ENCODE results near the gene HBD. TPM values are rescaled to one million over a fixed set of nuclear protein-coding genes. Genes with fewer than 3 reads are reported as not detected.
"Not testable (repeated sequence)": the region's sequence is repeated elsewhere in the genome, so short reads cannot be mapped to it uniquely, and the experiment has no call there.

The HBD gene
- polyA plus RNA-seq (ENCODE audit: insufficient read length in 3 of 3), result 1 to 10 TPM; 1.9 to 2.2 (median 2.1) TPM

GRCh38 chr11:5234381-5234834, at the start of gene HBD:
Gene HBD, minus strand, starts transcription at chr11:5234483. Its CDS starts 50 bp downstream, at chr11:5234433.
- no peak for DNase-seq (ENCODE audit: low read depth in 3 of 3, low spot score in 2 of 3)

DNA sequence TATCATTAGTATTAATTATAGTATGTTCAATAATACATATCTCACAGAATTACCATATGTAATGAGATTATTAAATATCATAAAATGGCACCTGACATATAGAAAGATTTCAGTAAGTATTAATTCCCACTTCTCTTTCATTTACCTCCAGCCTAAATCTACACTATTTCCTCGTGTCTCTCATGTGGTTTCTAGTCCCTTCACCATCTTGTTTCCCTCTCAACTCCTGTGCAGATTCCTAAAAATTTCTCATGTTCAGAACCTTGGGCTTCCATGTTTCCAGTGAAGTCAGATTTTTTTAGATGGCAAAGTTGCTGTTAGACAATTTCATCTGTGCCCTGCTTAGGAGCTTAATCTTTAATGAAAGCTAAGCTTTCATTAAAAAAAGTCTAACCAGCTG, 49.6 kb upstream of the HBD start:
- no peak for DNase-seq (ENCODE audit: low read depth in 3 of 3, low spot score in 2 of 3)

- DNase-seq (ENCODE audit: low read depth in 3 of 3, low spot score in 2 of 3), result no peak
Measured at GRCh38 chr11:5283086-5283485, 48.8 kb upstream of the HBD start.

DNA sequence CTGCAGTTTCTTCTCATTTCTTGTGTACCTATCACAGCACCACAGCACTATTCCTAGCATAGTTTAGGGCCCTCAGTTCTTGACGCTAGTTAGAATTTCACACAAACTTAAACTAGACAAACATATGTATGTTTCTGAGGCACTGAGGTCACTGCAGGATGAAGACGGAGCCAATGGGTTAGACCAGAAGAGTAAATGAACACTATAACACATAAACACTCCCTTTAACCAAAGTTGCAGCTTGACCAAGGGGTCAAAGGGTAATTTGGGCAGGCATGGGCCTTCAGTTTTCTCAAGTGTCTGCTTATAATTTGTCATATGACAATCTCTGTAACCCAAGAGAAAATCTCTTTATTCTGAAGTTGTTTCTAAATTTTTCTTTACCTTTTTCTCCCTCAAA, 48.3 kb upstream of the HBD start:
- DNase-seq (ENCODE audit: low read depth in 3 of 3, low spot score in 2 of 3), result no peak

GRCh38 chr11:5281596-5281995, 47.3 kb upstream of the HBD start:
- DNase-seq (ENCODE audit: low read depth in 3 of 3, low spot score in 2 of 3), result no peak

GRCh38 chr11:5280582-5281102, 46.4 kb upstream of the HBD start:
- DNase-seq (ENCODE audit: low read depth in 3 of 3, low spot score in 2 of 3), result no peak

- no peak for DNase-seq (ENCODE audit: low read depth in 3 of 3, low spot score in 2 of 3)
Measured at GRCh38 chr11:5279471-5280090, 45.3 kb upstream of the HBD start.

GRCh38 chr11:5277807-5278382, 43.6 kb upstream of the HBD start:
- DNase-seq (ENCODE audit: low read depth in 3 of 3, low spot score in 2 of 3), result no peak

DNA sequence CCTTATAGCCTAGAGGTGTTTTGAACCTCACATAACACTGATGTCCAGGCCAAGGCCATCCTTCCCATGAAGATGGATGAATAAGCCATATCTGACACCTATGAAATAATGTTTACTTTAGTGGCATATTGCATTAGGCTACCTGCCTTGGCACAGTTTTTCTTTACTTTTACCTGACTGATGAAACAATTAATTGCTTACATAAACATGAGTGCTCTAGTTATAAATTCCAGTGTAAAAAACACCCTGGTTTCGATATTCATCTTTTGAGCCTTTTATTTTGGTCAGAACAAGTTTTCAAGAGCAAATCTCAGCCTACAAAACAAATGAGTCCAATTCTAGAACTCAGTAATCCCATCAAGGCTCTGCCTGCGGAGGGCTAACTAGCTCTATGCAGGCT, 42.4 kb upstream of the HBD start:
- no peak for DNase-seq (ENCODE audit: low read depth in 3 of 3, low spot score in 2 of 3)

DNA sequence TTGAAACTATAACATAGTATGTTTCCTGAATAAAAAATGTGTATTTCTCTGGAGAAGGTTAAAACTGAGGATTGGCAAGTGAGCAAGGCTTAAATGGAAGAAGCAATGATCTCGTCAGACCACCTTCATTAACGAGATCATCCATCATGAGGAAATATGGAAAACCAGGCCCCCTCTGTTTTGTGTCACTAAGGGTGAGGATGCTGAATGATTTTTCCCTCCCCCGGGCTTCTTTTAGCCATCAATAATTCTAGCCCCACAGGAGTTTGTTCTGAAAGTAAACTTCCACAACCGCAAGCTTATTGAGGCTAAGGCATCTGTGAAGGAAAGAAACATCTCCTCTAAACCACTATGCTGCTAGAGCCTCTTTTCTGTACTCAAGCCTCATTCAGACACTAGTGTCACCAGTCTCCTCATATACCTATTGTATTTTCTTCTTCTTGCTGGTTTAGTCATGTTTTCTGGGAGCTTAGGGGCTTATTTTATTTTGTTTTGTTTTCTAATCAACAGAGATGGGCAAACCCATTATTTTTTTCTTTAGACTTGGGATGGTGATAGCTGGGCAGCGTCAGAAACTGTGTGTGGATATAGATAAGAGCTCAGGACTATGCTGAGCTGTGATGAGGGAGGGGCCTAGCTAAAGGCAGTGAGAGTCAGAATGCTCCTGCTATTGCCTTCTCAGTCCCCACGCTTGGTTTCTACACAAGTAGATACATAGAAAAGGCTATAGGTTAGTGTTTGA, 41.3 kb upstream of the HBD start:
- DNase-seq (ENCODE audit: low read depth in 3 of 3, low spot score in 2 of 3), result no peak

- no peak for DNase-seq (ENCODE audit: low read depth in 3 of 3, low spot score in 2 of 3)
Measured at GRCh38 chr11:5274395-5274794, 40.1 kb upstream of the HBD start.

DNA sequence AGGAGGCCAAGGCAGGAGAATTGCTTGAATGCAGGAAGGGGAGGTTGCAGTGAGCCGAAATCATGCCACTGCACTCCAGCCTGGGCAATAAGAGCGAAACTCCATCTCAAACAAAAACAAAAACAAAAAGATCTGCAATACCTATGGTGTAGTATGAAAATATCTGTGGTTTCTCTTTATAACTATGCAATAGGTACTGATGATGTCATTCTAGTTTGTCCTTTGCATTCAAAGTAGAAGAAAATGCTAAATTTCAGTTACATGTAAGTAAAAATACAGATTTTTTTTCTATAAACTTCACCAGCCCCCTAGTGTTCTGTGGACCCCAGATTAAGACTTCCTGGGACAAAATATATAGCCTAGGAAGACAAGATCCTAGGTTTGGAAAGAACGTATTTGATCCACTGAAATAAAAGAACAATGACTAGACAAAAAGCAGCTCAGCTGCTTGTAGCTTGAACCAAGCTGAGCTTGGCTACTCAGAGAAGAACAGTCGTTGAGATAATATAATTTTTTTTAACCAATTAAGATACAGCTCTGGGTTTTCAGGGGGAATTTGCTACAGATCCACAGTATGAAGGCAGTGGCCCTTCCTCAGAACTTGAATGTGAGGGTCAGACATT, 38.2 kb upstream of the HBD start:
- no peak for DNase-seq (ENCODE audit: low read depth in 3 of 3, low spot score in 2 of 3)

DNA sequence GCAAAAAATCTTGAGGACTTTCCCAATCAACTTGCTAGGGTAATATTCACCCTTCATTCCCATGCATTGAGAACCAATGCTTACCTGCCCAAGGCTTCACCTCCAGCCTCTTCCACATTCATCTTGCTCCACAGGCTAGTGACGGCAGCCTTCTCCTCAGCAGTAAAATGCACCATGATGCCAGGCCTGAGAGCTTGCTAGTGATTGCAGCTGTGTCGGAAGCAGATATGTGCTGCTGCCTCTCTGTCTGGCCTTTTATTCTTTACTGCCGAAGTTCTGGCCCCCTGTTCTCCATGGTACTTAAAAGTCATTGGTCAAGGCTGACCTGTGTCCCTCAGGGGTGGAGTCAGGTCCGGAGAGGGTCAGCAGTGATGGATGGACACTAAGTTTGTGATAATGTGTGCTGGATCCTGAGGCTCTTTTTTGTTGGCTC, 35.4 kb upstream of the HBD start, which contains the start of gene HBE1:
Gene HBE1 (minus strand): TSS at position 231 of the 433 bp plus-strand sequence. CDS start 55 bp downstream, at position 176.
- no peak for DNase-seq (ENCODE audit: low read depth in 3 of 3, low spot score in 2 of 3)

- no peak for DNase-seq (ENCODE audit: low read depth in 3 of 3, low spot score in 2 of 3)
Measured at GRCh38 chr11:5267033-5267563, 32.8 kb upstream of the HBD start.

DNA sequence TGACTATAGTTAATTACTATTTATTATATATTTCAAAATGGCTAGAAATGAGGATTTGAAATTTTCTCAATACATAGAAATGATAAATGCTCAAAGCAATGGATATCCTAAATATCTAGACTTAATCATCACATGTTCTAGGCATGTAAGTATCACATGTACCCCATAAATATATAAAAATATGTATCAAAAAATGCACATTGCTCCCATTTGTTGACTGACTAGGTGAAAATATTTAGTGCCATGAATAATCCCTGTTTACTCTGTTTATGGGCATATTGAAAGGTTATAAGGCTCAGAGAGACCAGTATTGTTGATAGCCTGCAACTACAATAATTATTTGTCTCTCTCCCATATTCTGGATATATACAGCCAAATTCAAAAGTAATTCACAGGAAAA, 32.3 kb upstream of the HBD start:
- no peak for DNase-seq (ENCODE audit: low read depth in 3 of 3, low spot score in 2 of 3)

DNA sequence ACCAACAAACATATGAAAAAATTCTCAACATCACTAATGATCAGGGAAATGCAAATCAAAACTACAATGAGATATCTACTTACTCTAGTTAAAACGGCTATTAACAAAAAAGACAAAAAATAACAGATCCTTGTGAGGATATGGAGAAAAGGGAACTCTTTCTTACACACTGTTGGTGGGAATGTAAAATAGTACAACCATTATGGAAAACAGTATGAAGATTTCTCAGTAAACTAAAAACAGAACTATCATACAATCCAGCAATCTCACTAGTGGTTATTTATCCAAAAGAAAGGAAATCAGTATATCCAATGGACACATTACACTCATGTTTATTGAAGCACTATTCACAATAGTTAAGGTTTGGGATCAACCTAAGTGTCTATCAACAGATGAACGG, 31.5 kb upstream of the HBD start:
- DNase-seq (ENCODE audit: low read depth in 3 of 3, low spot score in 2 of 3), result no peak

DNA sequence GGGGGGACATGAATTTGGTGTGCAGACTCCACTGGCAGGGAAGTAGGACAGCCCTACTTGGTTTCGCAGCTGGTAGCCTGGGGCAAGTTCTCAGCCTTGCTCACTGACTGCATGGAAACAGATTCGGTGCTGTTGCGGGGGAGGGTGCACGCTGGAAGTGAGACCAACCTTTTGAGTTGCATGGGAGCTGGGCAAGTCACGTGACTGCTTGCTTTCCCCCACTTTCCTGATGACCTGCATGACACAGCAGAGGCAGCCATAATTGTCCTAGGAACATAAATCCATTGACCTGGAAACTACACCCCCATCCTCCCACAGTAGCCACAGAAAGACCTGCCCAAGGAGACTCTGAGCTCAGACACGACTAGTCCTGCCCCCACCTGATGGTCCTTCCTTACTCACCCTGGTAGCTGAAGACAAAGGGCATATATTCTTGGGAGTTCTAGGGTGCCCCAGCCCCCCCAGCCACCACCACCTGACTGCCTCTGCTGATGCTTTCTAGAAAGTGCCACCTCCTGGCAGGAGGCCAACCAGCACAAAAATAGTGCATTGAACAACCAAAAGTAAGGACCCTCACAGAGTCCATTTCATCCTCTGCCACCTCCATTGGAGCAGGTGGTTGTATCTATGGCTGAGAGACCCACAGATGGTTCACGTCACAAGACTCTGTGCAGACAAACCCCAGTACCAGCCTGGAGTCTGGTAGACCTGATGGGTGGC, 24.4 kb upstream of the HBD start:
- DNase-seq (ENCODE audit: low read depth in 3 of 3, low spot score in 2 of 3), result no peak

- no peak for DNase-seq (ENCODE audit: low read depth in 3 of 3, low spot score in 2 of 3)
Measured at GRCh38 chr11:5257296-5257695, 23.0 kb upstream of the HBD start.

DNA sequence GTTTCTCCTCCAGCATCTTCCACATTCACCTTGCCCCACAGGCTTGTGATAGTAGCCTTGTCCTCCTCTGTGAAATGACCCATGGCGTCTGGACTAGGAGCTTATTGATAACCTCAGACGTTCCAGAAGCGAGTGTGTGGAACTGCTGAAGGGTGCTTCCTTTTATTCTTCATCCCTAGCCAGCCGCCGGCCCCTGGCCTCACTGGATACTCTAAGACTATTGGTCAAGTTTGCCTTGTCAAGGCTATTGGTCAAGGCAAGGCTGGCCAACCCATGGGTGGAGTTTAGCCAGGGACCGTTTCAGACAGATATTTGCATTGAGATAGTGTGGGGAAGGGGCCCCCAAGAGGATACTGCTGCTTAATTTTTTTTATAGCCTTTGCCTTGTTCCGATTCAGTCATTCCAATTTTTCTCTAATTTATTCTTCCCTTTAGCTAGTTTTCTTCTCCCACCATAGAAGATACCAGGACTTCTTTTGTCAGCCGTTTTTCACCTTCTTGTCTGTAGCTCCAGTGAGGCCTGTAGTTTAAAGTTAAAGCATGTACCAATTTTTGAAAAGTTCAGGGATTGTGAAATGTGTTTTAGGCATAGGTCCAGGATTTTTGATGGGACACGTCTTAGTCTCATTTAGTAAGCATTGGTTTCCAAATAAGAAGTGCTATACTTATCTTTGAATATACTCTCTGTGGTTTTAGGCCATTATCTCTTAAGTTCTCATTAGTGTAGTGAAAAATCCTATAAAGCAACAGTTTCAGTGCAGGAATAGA, 20.5 kb upstream of the HBD start, which contains the start of gene HBG2:
Gene HBG2 (minus strand): TSS at position 136 of the 768 bp plus-strand sequence. CDS start 53 bp downstream, at position 83.
- not testable (repeated sequence) for DNase-seq (ENCODE audit: low read depth in 3 of 3, low spot score in 2 of 3)
